Ascending aorta (tissue), 2 donors: ENCODE results near the gene JPH3. TPM values are rescaled to one million over a fixed set of nuclear protein-coding genes. Genes with fewer than 3 reads are reported as not detected.

Experiments
- DNase-seq, 2 donors: peaks; one replicate each; pipeline ENCODE4 v3.0.0-alpha.2; 2019; ENCODE audit warnings: low spot score in 2 of 2
- H3K27ac ChIP-seq, 2 donors: fragments of 200-600 bp; sonication (generic); one replicate each; pipeline ENCODE4 v1.5.1; 2016 to 2017; ENCODE audit warnings: mild to moderate bottlenecking in 1 of 2
- H3K27me3 ChIP-seq: fragments of 200-600 bp; sonication (generic); one replicate; pipeline ENCODE4 v1.5.1; 2017
- H3K36me3 ChIP-seq, 2 donors: fragments of 200-600 bp; sonication (generic); one replicate each; pipeline ENCODE4 v1.5.1; 2016
- H3K4me1 ChIP-seq, 2 donors: fragments of 200-600 bp; sonication (generic); one replicate each; pipeline ENCODE4 v1.5.1; 2016 to 2017; ENCODE audit warnings: mild to moderate bottlenecking in 1 of 2
- H3K4me3 ChIP-seq, 2 donors: fragments of 200-600 bp; sonication (generic); one replicate each; pipeline ENCODE4 v1.5.1; 2016 to 2017; ENCODE audit warnings: mild to moderate bottlenecking in 1 of 2
- H3K9me3 ChIP-seq, 2 donors: fragments of 200-600 bp; sonication (generic); one replicate each; pipeline ENCODE4 v1.5.1; 2016
- intact Hi-C: fragments of 100-400 bp; cut with DNase I; formaldehyde crosslinking; loops from one replicate; pipeline ENCODE4 v1.15.1; 2023
- total RNA-seq: library from RNA; depleted of rRNA; stranded (reverse); fragments of >200 nt; gene quantifications from one replicate; pipeline ENCODE4 v1.1.0, GENCODE V29; 2016
- TF ChIP-seq, protein P1 (sequence below), 3 experiments: fragments of 200-600 bp in 2 of 3; fragments of 450-650 bp in 1 of 3; sonication (generic) in 2 of 3; IDR thresholded peaks; one replicate each; pipeline ENCODE4 v1.5.1; 2016 to 2019; ENCODE audit warnings: antibody characterized with exemption in 3 of 3, mild to moderate bottlenecking in 1 of 3, moderate library complexity in 1 of 3

Gene JPH3
- total RNA-seq, 1 donor from 2014 or later: not detected

DNA sequence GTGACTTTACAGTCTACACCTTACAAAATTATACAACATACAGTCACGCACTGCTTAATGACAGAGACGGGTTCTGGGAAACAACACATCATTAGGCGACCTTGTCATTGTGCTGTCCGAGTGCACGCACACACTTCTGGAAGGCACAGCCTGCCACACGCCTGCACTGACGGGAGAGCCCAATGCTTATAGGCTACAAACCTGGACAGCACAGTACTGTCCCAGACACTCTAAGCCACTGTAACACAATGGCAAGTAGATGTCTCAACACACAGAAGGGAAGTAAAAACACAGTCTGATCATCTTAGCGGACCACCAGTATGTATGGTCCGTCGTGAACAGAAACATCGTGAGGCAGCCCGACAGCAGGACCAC lies 133.7 kb downstream of the JPH3 start:
- intact Hi-C loops: loop anchor here (10.0 kb wide), 1 partner anchor 61 kb away; no protein-coding TSS in a partner anchor
- TF ChIP-seq, protein P1, sequence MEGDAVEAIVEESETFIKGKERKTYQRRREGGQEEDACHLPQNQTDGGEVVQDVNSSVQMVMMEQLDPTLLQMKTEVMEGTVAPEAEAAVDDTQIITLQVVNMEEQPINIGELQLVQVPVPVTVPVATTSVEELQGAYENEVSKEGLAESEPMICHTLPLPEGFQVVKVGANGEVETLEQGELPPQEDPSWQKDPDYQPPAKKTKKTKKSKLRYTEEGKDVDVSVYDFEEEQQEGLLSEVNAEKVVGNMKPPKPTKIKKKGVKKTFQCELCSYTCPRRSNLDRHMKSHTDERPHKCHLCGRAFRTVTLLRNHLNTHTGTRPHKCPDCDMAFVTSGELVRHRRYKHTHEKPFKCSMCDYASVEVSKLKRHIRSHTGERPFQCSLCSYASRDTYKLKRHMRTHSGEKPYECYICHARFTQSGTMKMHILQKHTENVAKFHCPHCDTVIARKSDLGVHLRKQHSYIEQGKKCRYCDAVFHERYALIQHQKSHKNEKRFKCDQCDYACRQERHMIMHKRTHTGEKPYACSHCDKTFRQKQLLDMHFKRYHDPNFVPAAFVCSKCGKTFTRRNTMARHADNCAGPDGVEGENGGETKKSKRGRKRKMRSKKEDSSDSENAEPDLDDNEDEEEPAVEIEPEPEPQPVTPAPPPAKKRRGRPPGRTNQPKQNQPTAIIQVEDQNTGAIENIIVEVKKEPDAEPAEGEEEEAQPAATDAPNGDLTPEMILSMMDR (IDR thresholded peaks at IDR 0.05): no peak
- peaks cover 0 to 3% of the 10 kb centered on the region in 2 donors for H3K4me1 ChIP-seq
- peaks cover 16 to 26% of the 10 kb centered on the region in 2 donors for H3K36me3 ChIP-seq
- H3K27ac ChIP-seq: no peak overlapping the region
- H3K27me3 ChIP-seq: no peaks in the 10 kb centered on the region
- DNase-seq: no peak
- no peaks in the 10 kb centered on the region for H3K9me3 ChIP-seq
- H3K4me3 ChIP-seq: no peak overlapping the region

DNA sequence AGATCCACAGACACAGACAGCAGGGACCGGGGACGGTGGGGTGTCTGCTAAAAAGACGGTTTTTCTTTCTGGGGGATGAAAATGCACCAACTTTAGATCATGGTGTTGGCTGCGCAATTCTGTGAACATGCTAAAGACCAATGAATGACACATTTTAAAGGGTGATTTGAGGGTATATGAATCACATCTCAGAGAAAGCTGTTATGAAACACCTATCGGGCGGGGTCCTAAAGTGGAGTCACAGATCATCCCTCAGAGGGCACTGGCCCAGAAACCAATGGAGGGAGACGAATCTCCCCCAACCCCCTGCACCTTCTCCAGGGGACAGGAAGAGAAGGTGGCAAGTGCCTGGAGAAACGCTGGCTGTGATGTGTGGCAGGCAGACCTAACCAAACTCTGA lies 137.5 kb downstream of the JPH3 start:
- peaks cover 8 to 17% of the 10 kb centered on the region in 2 donors for H3K36me3 ChIP-seq
- H3K4me1 ChIP-seq: peaks cover 0 to 3% of the 10 kb centered on the region in 2 donors
- H3K27ac ChIP-seq: no peak overlapping the region
- TF ChIP-seq, protein P1 (IDR thresholded peaks at IDR 0.05): no peak
- DNase-seq: no peak
- intact Hi-C loops: loop anchor here (10.0 kb wide), 1 partner anchor 65 kb away; no protein-coding TSS in a partner anchor
- H3K9me3 ChIP-seq: no peaks in the 10 kb centered on the region
- no peak overlapping the region for H3K4me3 ChIP-seq
- no peaks in the 10 kb centered on the region for H3K27me3 ChIP-seq

DNA sequence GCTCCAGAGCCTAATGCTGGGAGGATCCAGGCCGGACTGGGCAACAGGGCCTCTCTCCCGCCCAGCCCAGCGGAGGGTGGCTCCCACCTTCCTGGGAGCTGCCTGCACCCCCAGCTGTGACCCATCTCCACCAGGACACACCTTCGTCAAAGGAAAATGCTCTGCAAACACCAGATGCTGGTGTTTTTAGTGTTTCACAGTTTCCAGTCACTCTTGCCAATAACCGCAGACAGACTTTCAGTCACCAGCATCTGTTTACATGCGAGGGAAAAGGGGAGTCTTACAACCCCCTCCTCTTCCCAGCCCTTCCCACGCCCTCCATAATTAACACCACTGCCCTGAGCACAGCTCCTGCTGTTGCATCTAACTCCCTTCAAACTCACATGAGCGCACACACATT lies 138.1 kb downstream of the JPH3 start:
- H3K27ac ChIP-seq: no peak overlapping the region
- H3K27me3 ChIP-seq: no peaks in the 10 kb centered on the region
- no peaks in the 10 kb centered on the region for H3K9me3 ChIP-seq
- TF ChIP-seq, protein P1 (IDR thresholded peaks at IDR 0.05): no peak
- peaks cover 12 to 21% of the 10 kb centered on the region in 2 donors for H3K36me3 ChIP-seq
- intact Hi-C loops: no loop called here
- no peak for DNase-seq
- peaks cover 0 to 3% of the 10 kb centered on the region in 2 donors for H3K4me1 ChIP-seq
- no peak overlapping the region for H3K4me3 ChIP-seq

- H3K9me3 ChIP-seq: no peaks in the 10 kb centered on the region
- no peaks in the 10 kb centered on the region for H3K27me3 ChIP-seq
- H3K36me3 ChIP-seq: peaks cover 14 to 24% of the 10 kb centered on the region in 2 donors
- H3K4me1 ChIP-seq: peaks cover 0 to 3% of the 10 kb centered on the region in 2 donors
- no peak for DNase-seq
- intact Hi-C loops: no loop called here
- no peak overlapping the region for H3K4me3 ChIP-seq
- H3K27ac ChIP-seq: no peak overlapping the region
- TF ChIP-seq, protein P1 (IDR thresholded peaks at IDR 0.05): no peak
These were observed 138.7 kb downstream of the JPH3 start for GRCh38 chr16:87740909-87741424.

DNA sequence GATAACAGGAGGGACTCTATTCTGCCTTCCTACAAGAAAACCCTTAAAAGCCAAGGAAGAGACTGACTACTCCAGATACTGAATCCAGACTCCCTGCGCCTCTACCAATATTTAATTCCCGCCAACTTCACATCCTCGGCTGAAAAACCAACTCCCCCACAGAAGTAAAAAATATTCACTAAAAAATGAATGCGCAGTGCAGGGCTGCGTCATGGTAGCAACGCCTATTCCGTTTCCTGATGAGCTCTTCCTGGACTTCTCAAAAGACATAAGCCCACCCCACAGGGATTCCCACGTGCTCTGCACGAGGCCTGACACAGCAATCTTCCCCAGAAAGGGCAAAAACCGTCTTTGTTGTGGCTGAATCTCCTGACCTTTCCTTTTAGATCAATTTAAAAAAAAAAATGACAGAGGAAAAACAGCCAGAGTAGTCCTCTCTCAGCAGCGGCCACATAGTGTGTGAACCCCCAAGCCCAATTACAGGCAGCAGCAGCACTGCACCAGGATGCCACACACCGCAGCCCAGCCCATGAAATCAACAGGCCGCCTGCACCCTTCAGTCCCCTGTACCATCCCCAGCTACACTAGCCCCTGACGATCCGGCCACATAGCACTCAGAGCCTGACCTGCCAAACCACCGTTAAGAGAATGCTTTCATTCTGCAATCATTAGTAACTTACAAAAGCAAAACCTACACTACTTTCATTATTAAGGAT lies 139.6 kb downstream of the JPH3 start:
- TF ChIP-seq, protein P1 (IDR thresholded peaks at IDR 0.05): no peak
- Histone ChIP-seq H3K4me1 (peaks cover 0 to 3% of the 10 kb centered on the region in 2 donors), H3K4me3 (no peak overlapping the region), H3K36me3 (peaks cover 9 to 28% of the 10 kb centered on the region in 2 donors), H3K9me3 (no peaks in the 10 kb centered on the region), H3K27ac (no peak overlapping the region), H3K27me3 (no peaks in the 10 kb centered on the region)
- DNase-seq: no peak
- intact Hi-C loops: no loop called here
